ENCODE measurements around the gene KREMEN2.

GRCh38 chr16:2977440-2977839, 13.4 kb downstream of the KREMEN2 start:
- TF ChIP-seq CTCF (IDR thresholded peaks at IDR 0.05) (no peak), POLR2A (IDR thresholded peaks at IDR 0.05) (no peak)

All from ovary (tissue), 3 donors.